ENCODE data around the gene SNX32.

Gene SNX32

GRCh38 chr11:65786786-65787636 lies 46.8 kb upstream of the SNX32 start, which contains the start of gene OVOL1:
TSS of gene OVOL1 (plus strand) at chr11:65787063. CDS start at chr11:65787374, 311 bp downstream.
- no peaks in the 10 kb centered on the region for H3K36me3 ChIP-seq (ENCODE audit: control insufficient read depth in 1 of 2, insufficient read depth in 2 of 2, low read depth in 1 of 2, low read length in 2 of 2)
- no peak within 1 kb of the TSS for H3K4ac ChIP-seq (ENCODE audit: low read depth in 1 of 2, low read length in 2 of 2)
- no peak within 1 kb of the TSS for H2AFZ ChIP-seq (ENCODE audit: low read depth, low read length)
- 1% methylated on average over 64 of the region's 112 CpGs for WGBS
- no peak within 1 kb of the TSS for H3K4me3 ChIP-seq (ENCODE audit: insufficient read depth in 1 of 2, low read depth in 1 of 2, low read length in 2 of 2)
- H3K27me3 ChIP-seq (ENCODE audit: control insufficient read depth in 1 of 2, insufficient read depth in 1 of 2, low read length in 2 of 2) = peaks cover 64 to 78% of the 10 kb centered on the region in 2 experiments
- DNase-seq = no peak
- H3K23ac ChIP-seq (ENCODE audit: low read length in 2 of 2) = peak within 1 kb of the TSS in 1 of 2 experiments; percentile 85
- no peak within 1 kb of the TSS for H2BK120ac ChIP-seq (ENCODE audit: low read depth, low read length)
- no peaks in the 10 kb centered on the region for H3K79me1 ChIP-seq (replicated peaks; ENCODE audit: low read length, poor library complexity, severe bottlenecking)
- no peak within 1 kb of the TSS for H4K8ac ChIP-seq (ENCODE audit: low read length)
- H3K9ac ChIP-seq (ENCODE audit: low read length) = no peak within 1 kb of the TSS
- H3K18ac ChIP-seq (ENCODE audit: low read depth in 1 of 2, low read length in 2 of 2) = peak within 1 kb of the TSS in 1 of 2 experiments; percentile 21
- no peak within 1 kb of the TSS for H2BK12ac ChIP-seq (ENCODE audit: low read length in 2 of 2)
- H2BK15ac ChIP-seq (ENCODE audit: low read depth, poor library complexity, severe bottlenecking) = no peak within 1 kb of the TSS
- no peak within 1 kb of the TSS for H2AK5ac ChIP-seq (ENCODE audit: low read length, severe bottlenecking)
- H4K91ac ChIP-seq (ENCODE audit: low read length) = no peak within 1 kb of the TSS
- H3K4me2 ChIP-seq (ENCODE audit: low read length, poor library complexity, severe bottlenecking) = peak within 1 kb of the TSS; percentile 38
- peak within 1 kb of the TSS in 1 of 2 experiments; percentile 50 for H3K14ac ChIP-seq (ENCODE audit: low read length in 2 of 2)
- H3K4me1 ChIP-seq (ENCODE audit: control insufficient read depth, insufficient read depth, low read depth, low read length) = peaks cover 20% of the 10 kb centered on the region
- H3K9me3 ChIP-seq (ENCODE audit: control insufficient read depth, low read length) = no peaks in the 10 kb centered on the region
- H3K27ac ChIP-seq (ENCODE audit: low read length, poor library complexity, severe bottlenecking) = no peak within 1 kb of the TSS
- H2BK5ac ChIP-seq (ENCODE audit: low read depth, low read length, poor library complexity, severe bottlenecking) = no peak within 1 kb of the TSS

DNA sequence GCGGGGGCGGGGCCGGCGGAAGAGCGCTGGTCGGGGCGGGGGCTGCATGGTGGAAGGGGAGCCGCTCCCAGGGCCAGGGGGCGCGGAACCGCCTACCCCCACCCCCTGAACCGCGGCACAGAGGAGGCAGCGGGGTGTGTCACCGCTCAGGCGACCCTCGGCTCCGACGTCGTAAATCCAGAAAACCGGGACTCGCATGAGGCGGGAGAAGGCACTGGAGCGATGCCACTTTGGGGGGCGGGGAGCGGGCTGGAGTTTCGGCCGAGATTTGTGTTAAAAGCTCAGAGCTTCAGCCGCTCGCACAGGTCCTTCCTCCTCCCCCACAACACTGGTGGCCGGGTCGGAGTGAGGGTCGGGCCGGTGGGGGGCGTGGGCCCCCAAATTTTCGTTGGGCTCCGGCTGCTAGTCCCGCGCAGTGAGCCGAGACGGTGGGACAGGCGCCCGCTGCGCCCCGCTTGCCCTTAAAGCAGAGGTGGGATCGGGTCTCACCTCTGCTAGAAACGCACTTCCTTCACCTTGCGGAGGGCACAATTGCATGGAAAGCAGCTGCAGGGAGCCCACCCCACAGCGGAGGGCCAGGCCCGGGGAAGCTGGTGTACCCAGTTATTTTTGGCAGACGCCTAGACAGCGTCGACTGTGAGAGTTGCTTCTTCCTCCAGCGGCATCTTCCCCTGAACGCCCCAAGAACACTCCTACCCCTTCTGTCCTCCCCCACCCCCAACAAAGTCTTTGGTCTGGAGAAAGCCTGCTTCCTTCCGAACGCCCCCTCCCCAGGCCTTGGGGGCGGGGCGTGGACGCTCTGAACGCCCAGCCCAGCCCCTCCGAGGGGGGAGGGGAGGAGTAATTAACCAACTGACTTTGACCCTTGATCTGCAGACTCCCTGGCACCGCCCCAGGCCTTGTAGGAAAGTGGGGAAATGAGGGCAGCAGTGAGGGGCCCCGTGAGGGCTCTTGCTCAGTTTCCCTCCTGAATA lies 45.8 kb upstream of the SNX32 start:
- Histone ChIP-seq H3K4ac (ENCODE audit: low read depth in 1 of 2, low read length in 2 of 2) (no peak overlapping the region), H2AK5ac (ENCODE audit: low read length, severe bottlenecking) (no peak overlapping the region), H3K4me1 (ENCODE audit: control insufficient read depth, insufficient read depth, low read depth, low read length) (peaks cover 17% of the 10 kb centered on the region), H2BK12ac (ENCODE audit: low read length in 2 of 2) (peak overlapping the region in 1 of 2 experiments; percentile 16), H2BK15ac (ENCODE audit: low read depth, poor library complexity, severe bottlenecking) (no peak overlapping the region), H3K36me3 (ENCODE audit: control insufficient read depth in 1 of 2, insufficient read depth in 2 of 2, low read depth in 1 of 2, low read length in 2 of 2) (no peaks in the 10 kb centered on the region), H2BK5ac (ENCODE audit: low read depth, low read length, poor library complexity, severe bottlenecking) (no peak overlapping the region), H3K18ac (ENCODE audit: low read depth in 1 of 2, low read length in 2 of 2) (no peak overlapping the region), H4K8ac (ENCODE audit: low read length) (no peak overlapping the region), H4K91ac (ENCODE audit: low read length) (no peak overlapping the region), H3K27me3 (ENCODE audit: control insufficient read depth in 1 of 2, insufficient read depth in 1 of 2, low read length in 2 of 2) (peaks cover 72 to 80% of the 10 kb centered on the region in 2 experiments), H2AFZ (ENCODE audit: low read depth, low read length) (no peak overlapping the region), H2BK120ac (ENCODE audit: low read depth, low read length) (no peak overlapping the region), H3K14ac (ENCODE audit: low read length in 2 of 2) (no peak overlapping the region), H3K4me3 (ENCODE audit: insufficient read depth in 1 of 2, low read depth in 1 of 2, low read length in 2 of 2) (no peak overlapping the region), H3K27ac (ENCODE audit: low read length, poor library complexity, severe bottlenecking) (no peak overlapping the region), H3K9ac (ENCODE audit: low read length) (no peak overlapping the region), H3K23ac (ENCODE audit: low read length in 2 of 2) (peak overlapping the region in 1 of 2 experiments; percentile 77), H3K4me2 (ENCODE audit: low read length, poor library complexity, severe bottlenecking) (peak overlapping the region; percentile 33), H3K9me3 (ENCODE audit: control insufficient read depth, low read length) (no peaks in the 10 kb centered on the region), H3K79me1 (replicated peaks; ENCODE audit: low read length, poor library complexity, severe bottlenecking) (no peaks in the 10 kb centered on the region)
- DNase-seq = no peak
- 0% methylated on average over 37 of the region's 64 CpGs for WGBS

- no peak overlapping the region for H2BK12ac ChIP-seq (ENCODE audit: low read length in 2 of 2)
- H3K23ac ChIP-seq (ENCODE audit: low read length in 2 of 2) = no peak overlapping the region
- peaks cover 17% of the 10 kb centered on the region for H3K4me1 ChIP-seq (ENCODE audit: control insufficient read depth, insufficient read depth, low read depth, low read length)
- H3K36me3 ChIP-seq (ENCODE audit: control insufficient read depth in 1 of 2, insufficient read depth in 2 of 2, low read depth in 1 of 2, low read length in 2 of 2) = no peaks in the 10 kb centered on the region
- no peak overlapping the region for H2AK5ac ChIP-seq (ENCODE audit: low read length, severe bottlenecking)
- H2BK5ac ChIP-seq (ENCODE audit: low read depth, low read length, poor library complexity, severe bottlenecking) = no peak overlapping the region
- H2BK120ac ChIP-seq (ENCODE audit: low read depth, low read length) = no peak overlapping the region
- no peaks in the 10 kb centered on the region for H3K79me1 ChIP-seq (replicated peaks; ENCODE audit: low read length, poor library complexity, severe bottlenecking)
- H3K4ac ChIP-seq (ENCODE audit: low read depth in 1 of 2, low read length in 2 of 2) = no peak overlapping the region
- H3K27ac ChIP-seq (ENCODE audit: low read length, poor library complexity, severe bottlenecking) = no peak overlapping the region
- no peak overlapping the region for H3K9ac ChIP-seq (ENCODE audit: low read length)
- no peak overlapping the region for H4K8ac ChIP-seq (ENCODE audit: low read length)
- H3K14ac ChIP-seq (ENCODE audit: low read length in 2 of 2) = no peak overlapping the region
- no peak overlapping the region for H2AFZ ChIP-seq (ENCODE audit: low read depth, low read length)
- no peak overlapping the region for H4K91ac ChIP-seq (ENCODE audit: low read length)
- H3K27me3 ChIP-seq (ENCODE audit: control insufficient read depth in 1 of 2, insufficient read depth in 1 of 2, low read length in 2 of 2) = peaks cover 80 to 85% of the 10 kb centered on the region in 2 experiments
- H2BK15ac ChIP-seq (ENCODE audit: low read depth, poor library complexity, severe bottlenecking) = no peak overlapping the region
- no peak overlapping the region for H3K18ac ChIP-seq (ENCODE audit: low read depth in 1 of 2, low read length in 2 of 2)
- H3K4me3 ChIP-seq (ENCODE audit: insufficient read depth in 1 of 2, low read depth in 1 of 2, low read length in 2 of 2) = no peak overlapping the region
- no peak for DNase-seq
- H3K9me3 ChIP-seq (ENCODE audit: control insufficient read depth, low read length) = no peaks in the 10 kb centered on the region
- H3K4me2 ChIP-seq (ENCODE audit: low read length, poor library complexity, severe bottlenecking) = no peak overlapping the region
- 90% methylated on average over 6 of the region's 6 CpGs for WGBS
These were observed 44.9 kb upstream of the SNX32 start for GRCh38 chr11:65788821-65789220.
